MM.1S (cell line): ENCODE results near the gene ZNF260.

Experiments used
- CTCF ChIP-seq: fragments of 300-600 bp; sonication (generic); IDR thresholded peaks from 2 replicates; pipeline ENCODE4 v1.5.1; 2016; ENCODE audit warnings: antibody characterized with exemption, low read length, mixed read lengths
- EZH2 ChIP-seq: fragments of 300-600 bp; sonication (generic); optimal IDR thresholded peaks from 2 replicates; pipeline ENCODE3; 2017; ENCODE audit warnings: low read depth, mild to moderate bottlenecking, antibody characterized with exemption, low read length, mixed read lengths
- EZH2phosphoT487 ChIP-seq: fragments of 300-600 bp; sonication (generic); IDR thresholded peaks from 2 replicates; pipeline ENCODE4 v1.6.1; 2018; ENCODE audit warnings: antibody characterized with exemption, low read length

GRCh38 chr19:36483653-36484052 is 44.4 kb downstream of the ZNF260 start:
- TF ChIP-seq CTCF (no peak), EZH2phosphoT487 (no peak), EZH2 (no peak)
